Fibroblast of lung (primary cell): ENCODE data around the gene TRIM54.
"Not testable (repeated sequence)": the region's sequence is repeated elsewhere in the genome, so short reads cannot be mapped to it uniquely, and the experiment has no call there.

Experiments
- EZH2 ChIP-seq: IDR thresholded peaks from 2 replicates; pipeline ENCODE4 v1.5.1; 2012; ENCODE audit warnings: low read length, control low read depth, mild to moderate bottlenecking; ENCODE audit errors: missing control alignments
- TF ChIP-seq, protein P1 (sequence below), 2 donors: IDR thresholded peaks in 1 of 2; conservative IDR thresholded peaks in 1 of 2; 1 replicate in 1 of 2; 2 replicates in 1 of 2; pipeline ENCODE4 v1.5.1; 2011 to 2012; ENCODE audit warnings: low read length in 2 of 2, control low read depth in 1 of 2, inconsistent platforms in 1 of 2, low read depth in 1 of 2, mild to moderate bottlenecking in 1 of 2

DNA sequence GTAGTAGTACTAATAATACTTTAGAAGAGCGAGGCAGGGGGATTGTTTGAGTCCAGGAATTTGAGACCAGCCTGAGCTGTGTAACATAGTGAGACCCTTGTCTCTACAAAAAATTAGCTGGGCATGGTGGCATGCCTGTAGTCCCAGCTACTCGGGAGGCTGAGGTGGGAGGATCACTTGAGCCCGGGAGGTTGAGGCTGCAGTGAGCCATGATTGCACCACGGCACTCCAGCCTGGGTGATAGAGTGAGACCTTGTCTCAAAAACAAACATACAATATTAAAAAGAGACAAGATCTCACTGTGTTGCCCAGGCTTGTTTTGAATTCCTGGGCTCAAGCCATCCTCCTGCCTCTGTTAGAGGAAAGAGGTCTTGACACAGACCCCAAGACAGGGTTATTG lies 18.4 kb downstream of the TRIM54 start:
- TF ChIP-seq, protein P1, sequence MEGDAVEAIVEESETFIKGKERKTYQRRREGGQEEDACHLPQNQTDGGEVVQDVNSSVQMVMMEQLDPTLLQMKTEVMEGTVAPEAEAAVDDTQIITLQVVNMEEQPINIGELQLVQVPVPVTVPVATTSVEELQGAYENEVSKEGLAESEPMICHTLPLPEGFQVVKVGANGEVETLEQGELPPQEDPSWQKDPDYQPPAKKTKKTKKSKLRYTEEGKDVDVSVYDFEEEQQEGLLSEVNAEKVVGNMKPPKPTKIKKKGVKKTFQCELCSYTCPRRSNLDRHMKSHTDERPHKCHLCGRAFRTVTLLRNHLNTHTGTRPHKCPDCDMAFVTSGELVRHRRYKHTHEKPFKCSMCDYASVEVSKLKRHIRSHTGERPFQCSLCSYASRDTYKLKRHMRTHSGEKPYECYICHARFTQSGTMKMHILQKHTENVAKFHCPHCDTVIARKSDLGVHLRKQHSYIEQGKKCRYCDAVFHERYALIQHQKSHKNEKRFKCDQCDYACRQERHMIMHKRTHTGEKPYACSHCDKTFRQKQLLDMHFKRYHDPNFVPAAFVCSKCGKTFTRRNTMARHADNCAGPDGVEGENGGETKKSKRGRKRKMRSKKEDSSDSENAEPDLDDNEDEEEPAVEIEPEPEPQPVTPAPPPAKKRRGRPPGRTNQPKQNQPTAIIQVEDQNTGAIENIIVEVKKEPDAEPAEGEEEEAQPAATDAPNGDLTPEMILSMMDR (conservative IDR thresholded peaks at IDR 0.05 in 1 of 2, IDR thresholded peaks at IDR 0.05 in 1 of 2; ENCODE audit: low read depth in 1 of 2, low read length in 2 of 2): not testable (repeated sequence)
- not testable (repeated sequence) for TF ChIP-seq EZH2
